Osteocyte (in vitro differentiated cells): Measurements from ENCODE around the gene ZFHX3. TPM values are rescaled to one million over a fixed set of nuclear protein-coding genes. Genes with fewer than 3 reads are reported as not detected.
A peak's percentile ranks its signal among the peaks of the same experiment; 100 is the strongest.

Experiments
- DNase-seq: peaks from one replicate; pipeline ENCODE4 v3.0.0; 2021; ENCODE audit warnings: mixed read lengths; ENCODE audit not compliant: unreplicated experiment; ENCODE audit errors: extremely low spot score
- H3K27ac Mint-ChIP-seq: one replicate; pipeline ENCODE4 v1.8.0; 2021; ENCODE audit warnings: mild to moderate bottlenecking, mixed read lengths; ENCODE audit not compliant: unreplicated experiment
- H3K27me3 Mint-ChIP-seq: one replicate; pipeline ENCODE4 v1.8.0; 2021; ENCODE audit warnings: mixed read lengths; ENCODE audit not compliant: unreplicated experiment
- H3K36me3 Mint-ChIP-seq: one replicate; pipeline ENCODE4 v1.8.0; 2021; ENCODE audit warnings: mixed read lengths; ENCODE audit not compliant: unreplicated experiment
- H3K4me1 Mint-ChIP-seq: one replicate; pipeline ENCODE4 v1.8.0; 2021; ENCODE audit warnings: mixed read lengths; ENCODE audit not compliant: unreplicated experiment
- H3K4me3 Mint-ChIP-seq: one replicate; pipeline ENCODE4 v1.8.0; 2021; ENCODE audit warnings: mild to moderate bottlenecking, moderate library complexity, mixed read lengths; ENCODE audit not compliant: unreplicated experiment
- H3K9me3 Mint-ChIP-seq: one replicate; pipeline ENCODE4 v1.8.0; 2021; ENCODE audit warnings: mixed read lengths; ENCODE audit not compliant: unreplicated experiment
- total RNA-seq: library from RNA; stranded (reverse); gene quantifications from 2 replicates; pipeline ENCODE4 v1.2.1, GENCODE V29; 2021
- TF ChIP-seq, protein P1 (sequence below): fragments of 200-600 bp; sonication (generic); IDR thresholded peaks from 2 replicates; pipeline ENCODE4 v1.5.0; 2021; ENCODE audit warnings: antibody characterized with exemption, mild to moderate bottlenecking, moderate library complexity

The ZFHX3 gene
- total RNA-seq, 1 donor from 2014 or later: 89.1 TPM

DNA sequence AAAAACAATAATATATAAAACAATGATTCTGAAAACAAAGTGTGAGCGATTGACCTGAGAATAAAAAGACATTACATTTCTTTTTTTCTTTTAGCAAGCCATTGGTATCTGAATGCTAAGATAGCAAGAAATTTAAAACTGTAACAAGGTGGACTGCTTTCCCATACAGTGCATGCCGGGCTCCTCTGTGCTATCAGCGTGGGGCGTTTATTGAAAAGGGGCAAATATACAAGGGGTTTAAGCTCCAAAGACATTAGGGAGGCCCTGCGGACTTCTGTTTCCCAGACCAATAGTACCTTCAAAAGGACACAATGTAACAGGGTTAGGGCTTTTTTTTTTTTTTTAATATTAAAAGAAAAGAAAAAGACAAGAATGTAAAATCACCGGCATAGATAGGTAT, 261.3 kb downstream of the ZFHX3 start:
- peak overlapping the region; percentile 99 for H3K27ac Mint-ChIP-seq
- DNase-seq: no peak

DNA sequence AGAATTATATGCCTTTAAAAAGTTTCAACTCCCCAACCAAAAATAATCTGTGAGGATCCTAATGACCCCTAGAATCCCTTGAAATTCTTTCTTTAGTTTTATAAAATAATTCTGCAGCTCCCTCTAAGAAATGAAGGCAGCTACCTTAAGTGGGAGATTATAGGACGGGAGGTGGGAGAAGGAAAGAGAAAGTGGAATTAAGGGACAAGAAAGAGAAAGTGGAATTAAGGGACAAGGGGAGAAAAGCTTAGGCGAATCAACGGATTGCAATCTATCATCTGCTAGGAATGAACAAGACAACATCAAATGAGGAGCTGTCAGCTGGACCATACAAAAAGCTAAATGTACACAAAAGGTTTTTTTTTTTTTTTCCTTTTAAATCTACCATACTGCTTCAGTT, 262.0 kb downstream of the ZFHX3 start:
- peak overlapping the region; percentile 99 for H3K27ac Mint-ChIP-seq
- peaks cover 42% of the 10 kb centered on the region for H3K36me3 Mint-ChIP-seq
- H3K4me3 Mint-ChIP-seq: peak overlapping the region; percentile 81
- H3K9me3 Mint-ChIP-seq: no peaks in the 10 kb centered on the region
- H3K4me1 Mint-ChIP-seq: peaks cover 60% of the 10 kb centered on the region
- no peak for DNase-seq
- no peaks in the 10 kb centered on the region for H3K27me3 Mint-ChIP-seq
- TF ChIP-seq, protein P1, sequence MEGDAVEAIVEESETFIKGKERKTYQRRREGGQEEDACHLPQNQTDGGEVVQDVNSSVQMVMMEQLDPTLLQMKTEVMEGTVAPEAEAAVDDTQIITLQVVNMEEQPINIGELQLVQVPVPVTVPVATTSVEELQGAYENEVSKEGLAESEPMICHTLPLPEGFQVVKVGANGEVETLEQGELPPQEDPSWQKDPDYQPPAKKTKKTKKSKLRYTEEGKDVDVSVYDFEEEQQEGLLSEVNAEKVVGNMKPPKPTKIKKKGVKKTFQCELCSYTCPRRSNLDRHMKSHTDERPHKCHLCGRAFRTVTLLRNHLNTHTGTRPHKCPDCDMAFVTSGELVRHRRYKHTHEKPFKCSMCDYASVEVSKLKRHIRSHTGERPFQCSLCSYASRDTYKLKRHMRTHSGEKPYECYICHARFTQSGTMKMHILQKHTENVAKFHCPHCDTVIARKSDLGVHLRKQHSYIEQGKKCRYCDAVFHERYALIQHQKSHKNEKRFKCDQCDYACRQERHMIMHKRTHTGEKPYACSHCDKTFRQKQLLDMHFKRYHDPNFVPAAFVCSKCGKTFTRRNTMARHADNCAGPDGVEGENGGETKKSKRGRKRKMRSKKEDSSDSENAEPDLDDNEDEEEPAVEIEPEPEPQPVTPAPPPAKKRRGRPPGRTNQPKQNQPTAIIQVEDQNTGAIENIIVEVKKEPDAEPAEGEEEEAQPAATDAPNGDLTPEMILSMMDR: no peak

More for the DNA sequence above, 261.3 kb downstream of the ZFHX3 start:
- Mint-ChIP-seq H3K4me3 (peak overlapping the region; percentile 81), H3K4me1 (peaks cover 60% of the 10 kb centered on the region), H3K36me3 (peaks cover 47% of the 10 kb centered on the region), H3K27me3 (no peaks in the 10 kb centered on the region), H3K9me3 (no peaks in the 10 kb centered on the region)
- TF ChIP-seq, protein P1: no peak

DNA sequence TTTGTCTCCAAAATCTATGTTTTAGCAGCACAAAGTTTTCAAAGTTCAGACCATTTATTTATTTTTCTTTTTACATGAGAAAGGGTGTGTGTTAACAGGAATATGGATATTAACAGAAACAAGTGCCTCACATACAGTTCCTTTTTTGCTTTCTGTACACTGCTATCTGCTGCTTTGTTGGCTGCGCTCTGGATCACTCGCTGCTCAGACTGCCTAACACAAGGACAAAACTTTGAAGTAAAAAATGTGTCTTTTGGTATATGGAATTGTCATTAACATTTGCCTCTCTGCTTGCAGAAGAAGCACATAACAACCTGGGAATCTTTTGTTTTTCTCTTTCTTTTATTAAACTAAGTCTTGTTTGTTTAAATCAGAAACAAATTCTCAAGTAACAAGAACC, 262.8 kb downstream of the ZFHX3 start:
- DNase-seq: no peak
- peak overlapping the region; percentile 81 for H3K4me3 Mint-ChIP-seq
- H3K9me3 Mint-ChIP-seq: no peaks in the 10 kb centered on the region
- no peaks in the 10 kb centered on the region for H3K27me3 Mint-ChIP-seq
- TF ChIP-seq, protein P1: no peak
- H3K4me1 Mint-ChIP-seq: peaks cover 60% of the 10 kb centered on the region
- H3K27ac Mint-ChIP-seq: peak overlapping the region; percentile 99
- peaks cover 39% of the 10 kb centered on the region for H3K36me3 Mint-ChIP-seq

DNA sequence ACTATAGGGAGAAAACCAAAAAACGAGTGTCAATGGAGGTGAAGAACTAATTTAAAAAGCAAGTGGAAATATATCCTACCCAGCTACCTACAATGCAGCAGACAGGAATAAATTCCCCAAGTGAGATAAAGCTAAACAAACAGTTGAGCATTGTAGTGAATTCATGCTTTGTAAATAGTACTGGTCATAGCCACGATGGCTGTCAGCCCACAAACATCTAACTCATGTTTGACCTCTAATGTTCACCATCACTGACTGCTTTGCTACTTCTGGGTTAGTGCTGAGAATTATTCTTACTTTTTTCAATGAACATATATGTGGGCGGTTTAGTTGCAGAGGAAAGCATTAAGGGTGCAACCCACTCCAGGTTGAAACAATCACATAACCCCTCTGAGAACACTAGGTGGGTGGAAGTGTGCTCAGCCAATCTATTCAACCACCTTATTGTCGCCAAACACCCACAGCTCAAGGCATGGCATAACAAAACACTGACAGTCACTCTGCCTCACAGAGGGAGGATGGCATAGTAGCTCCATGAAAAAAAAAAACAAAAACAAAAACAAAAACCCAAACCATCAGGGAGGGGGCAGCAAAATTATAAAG, 264.1 kb downstream of the ZFHX3 start:
- Mint-ChIP-seq H3K27me3 (no peaks in the 10 kb centered on the region), H3K36me3 (peaks cover 27% of the 10 kb centered on the region), H3K4me3 (no peak overlapping the region), H3K27ac (peak overlapping the region; percentile 13), H3K4me1 (peaks cover 50% of the 10 kb centered on the region), H3K9me3 (no peaks in the 10 kb centered on the region)
- TF ChIP-seq, protein P1: no peak
- no peak for DNase-seq

DNA sequence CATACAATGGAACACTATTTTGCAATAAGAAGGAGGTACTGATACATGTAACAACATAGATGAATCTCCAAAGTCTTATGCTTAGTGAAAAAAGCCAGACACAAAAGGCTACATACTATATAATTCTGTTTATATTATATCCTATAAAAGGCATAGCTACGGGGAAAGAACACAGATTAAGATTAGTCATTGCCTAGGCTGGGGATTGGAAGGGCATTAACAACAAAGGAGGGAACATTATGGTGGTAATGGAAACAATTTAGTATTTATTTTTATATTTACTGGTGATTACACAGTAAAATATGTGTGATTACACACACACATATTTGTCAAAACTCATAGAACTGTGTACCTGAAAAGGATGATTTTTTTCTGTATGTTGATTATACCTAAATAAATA, 278.1 kb downstream of the ZFHX3 start:
- TF ChIP-seq, protein P1: no peak
- H3K36me3 Mint-ChIP-seq: peaks cover 5% of the 10 kb centered on the region
- H3K4me3 Mint-ChIP-seq: no peak overlapping the region
- peaks cover 13% of the 10 kb centered on the region for H3K9me3 Mint-ChIP-seq
- no peak for DNase-seq
- peaks cover 4% of the 10 kb centered on the region for H3K4me1 Mint-ChIP-seq
- no peak overlapping the region for H3K27ac Mint-ChIP-seq
- no peaks in the 10 kb centered on the region for H3K27me3 Mint-ChIP-seq
